IMR-90 (cell line): Measurements from ENCODE around the gene RTEL1. TPM values are rescaled to one million over a fixed set of nuclear protein-coding genes. Genes with fewer than 3 reads are reported as not detected.

Experiments used
- polyA plus RNA-seq, 3 experiments: library from polyadenylated mRNA; depleted of rRNA; stranded (reverse); fragments of >200 nt; gene quantifications; 2 replicates each; pipeline ENCODE4 v1.2.3, GENCODE V29; 2012; ENCODE audit warnings: low replicate concordance in 1 of 3
- total RNA-seq: library from RNA; depleted of rRNA; stranded (reverse); fragments of >200 nt; gene quantifications from 2 replicates; pipeline ENCODE4 v1.2.3, GENCODE V29; 2012
- TF ChIP-seq, protein P1 (sequence below): fragments of 150-350 bp; IDR thresholded peaks from 2 replicates; pipeline ENCODE4 v1.6.1; 2017; ENCODE audit warnings: mild to moderate bottlenecking, antibody characterized with exemption, low read length, low read depth

The RTEL1 gene
- total and polyA plus RNA-seq, 2 of the 4 experiments (the other 2 are of a cell fraction), result 14.7 to 18.8 TPM

GRCh38 chr20:63694584-63695423 lies 36.7 kb downstream of the RTEL1 start (continued):
- TF ChIP-seq, protein P1, sequence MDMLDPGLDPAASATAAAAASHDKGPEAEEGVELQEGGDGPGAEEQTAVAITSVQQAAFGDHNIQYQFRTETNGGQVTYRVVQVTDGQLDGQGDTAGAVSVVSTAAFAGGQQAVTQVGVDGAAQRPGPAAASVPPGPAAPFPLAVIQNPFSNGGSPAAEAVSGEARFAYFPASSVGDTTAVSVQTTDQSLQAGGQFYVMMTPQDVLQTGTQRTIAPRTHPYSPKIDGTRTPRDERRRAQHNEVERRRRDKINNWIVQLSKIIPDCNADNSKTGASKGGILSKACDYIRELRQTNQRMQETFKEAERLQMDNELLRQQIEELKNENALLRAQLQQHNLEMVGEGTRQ, result no peak
